HEK293 (cell line): ENCODE results near the gene RAB40C.

Source experiments
- CTCF ChIA-PET: fragments of 350-600 bp; formaldehyde crosslinking; extraction: SDS; loops from one replicate; lab custom pipeline; 2021; ENCODE audit warnings: antibody characterized with exemption; lab: Yijun Ruan, JAX
- POLR2A ChIA-PET: fragments of 300-600 bp; formaldehyde crosslinking; extraction: SDS; loops from one replicate; lab custom pipeline; 2020; ENCODE audit warnings: antibody characterized with exemption, inconsistent platforms; lab: Yijun Ruan, JAX
- H3K27ac ChIP-seq: fragments of 200-500 bp; sonication (Bioruptor generic); 2 replicates; pipeline ENCODE4 v1.5.1; 2014; ENCODE audit warnings: low read depth, low read length, control low read depth, inconsistent platforms; ENCODE audit errors: extremely low read depth
- H3K36me3 ChIP-seq, 2 experiments: fragments of 200-500 bp in 1 of 2; sonication (Bioruptor generic) in 1 of 2; 1 replicate in 1 of 2; 2 replicates in 1 of 2; pipeline ENCODE4 v1.5.1; 2014 to 2017; ENCODE audit warnings: inconsistent platforms in 2 of 2, low read length in 2 of 2; ENCODE audit not compliant: control insufficient read depth in 2 of 2, insufficient read depth in 1 of 2
- H3K4me1 ChIP-seq: fragments of 200-500 bp; sonication (Bioruptor generic); 2 replicates; pipeline ENCODE4 v1.5.1; 2014; ENCODE audit warnings: mild to moderate bottlenecking, low read length, inconsistent platforms; ENCODE audit not compliant: control insufficient read depth, insufficient read depth
- H3K4me3 ChIP-seq: 2 replicates; pipeline ENCODE4 v1.5.1; 2011; ENCODE audit warnings: low read depth, mild to moderate bottlenecking, control low read depth, low read length, moderate library complexity
- H3K9me3 ChIP-seq: fragments of 200-500 bp; sonication (Bioruptor generic); 2 replicates; pipeline ENCODE4 v1.5.1; 2014; ENCODE audit warnings: low read depth, low read length, inconsistent platforms; ENCODE audit not compliant: control insufficient read depth, insufficient read depth
- BCL11B ChIP-seq: fragments of 450-650 bp; formaldehyde crosslinking; IDR thresholded peaks from 2 replicates; pipeline ENCODE4 v1.5.1; 2016; ENCODE audit warnings: low read depth, missing biosample characterization, missing genetic modification characterization
- BCL6B ChIP-seq: fragments of 450-650 bp; formaldehyde crosslinking; IDR thresholded peaks from 2 replicates; pipeline ENCODE4 v1.5.1; 2017; ENCODE audit warnings: missing biosample characterization, missing genetic modification characterization
- HIC1 ChIP-seq: fragments of 450-650 bp; formaldehyde crosslinking; IDR thresholded peaks from 2 replicates; pipeline ENCODE4 v1.5.1; 2016; ENCODE audit warnings: missing biosample characterization, missing genetic modification characterization
- PRDM2 ChIP-seq: fragments of 450-650 bp; formaldehyde crosslinking; IDR thresholded peaks from 2 replicates; pipeline ENCODE4 v1.5.1; 2016; ENCODE audit warnings: missing biosample characterization, missing genetic modification characterization, borderline replicate concordance
- SP2 ChIP-seq: fragments of 450-650 bp; formaldehyde crosslinking; IDR thresholded peaks from 2 replicates; pipeline ENCODE4 v1.5.1; 2016; ENCODE audit warnings: missing biosample characterization, missing genetic modification characterization
- YY1 ChIP-seq: fragments of 450-650 bp; formaldehyde crosslinking; IDR thresholded peaks from 2 replicates; pipeline ENCODE4 v1.5.1; 2018; ENCODE audit warnings: missing biosample characterization, missing genetic modification characterization
- ZBTB1 ChIP-seq: fragments of 450-650 bp; formaldehyde crosslinking; IDR thresholded peaks from 2 replicates; pipeline ENCODE4 v1.5.1; 2016; ENCODE audit warnings: missing biosample characterization, missing genetic modification characterization
- ZBTB21 ChIP-seq: fragments of 450-650 bp; formaldehyde crosslinking; IDR thresholded peaks from 2 replicates; pipeline ENCODE4 v1.5.1; 2017; ENCODE audit warnings: missing biosample characterization, missing genetic modification characterization
- ZFHX2 ChIP-seq: fragments of 450-650 bp; formaldehyde crosslinking; conservative IDR thresholded peaks from 2 replicates; pipeline ENCODE4 v1.5.1; 2016; ENCODE audit warnings: missing biosample characterization, missing genetic modification characterization
- ZNF157 ChIP-seq: fragments of 450-650 bp; formaldehyde crosslinking; IDR thresholded peaks from 2 replicates; pipeline ENCODE4 v1.5.1; 2016; ENCODE audit warnings: missing biosample characterization, missing genetic modification characterization
- ZNF2 ChIP-seq: fragments of 450-650 bp; formaldehyde crosslinking; IDR thresholded peaks from 2 replicates; pipeline ENCODE4 v1.5.1; 2016; ENCODE audit warnings: missing biosample characterization, missing genetic modification characterization
- ZNF518A ChIP-seq: fragments of 450-650 bp; formaldehyde crosslinking; conservative IDR thresholded peaks from 2 replicates; pipeline ENCODE4 v1.5.1; 2016; ENCODE audit warnings: low read depth, missing biosample characterization, missing genetic modification characterization
- ZNF549 ChIP-seq: fragments of 450-650 bp; IDR thresholded peaks from 2 replicates; pipeline ENCODE4 v1.5.1; 2018; ENCODE audit warnings: missing biosample characterization, missing genetic modification characterization, mild to moderate bottlenecking, inconsistent platforms, moderate library complexity
- ZNF596 ChIP-seq: fragments of 450-650 bp; IDR thresholded peaks from 2 replicates; pipeline ENCODE4 v1.5.0; 2018; ENCODE audit warnings: missing biosample characterization, mild to moderate bottlenecking, missing genetic modification characterization, moderate library complexity
- ZSCAN5A ChIP-seq: fragments of 450-650 bp; formaldehyde crosslinking; IDR thresholded peaks from 2 replicates; pipeline ENCODE4 v1.5.1; 2016; ENCODE audit warnings: missing biosample characterization, missing genetic modification characterization

The RAB40C gene

GRCh38 chr16:553601-554296, 36.1 kb upstream of the RAB40C start:
- H3K27ac ChIP-seq: no peak overlapping the region
- no peaks in the 10 kb centered on the region for H3K9me3 ChIP-seq
- H3K4me1 ChIP-seq: no peaks in the 10 kb centered on the region
- TF ChIP-seq ZNF2 (tag by site-specific recombination) (no peak), HIC1 (tag by site-specific recombination) (peak; percentile 77), YY1 (tag by site-specific recombination) (no peak), ZSCAN5A (tag by site-specific recombination) (no peak), BCL6B (tag by site-specific recombination) (no peak), ZNF549 (tag by site-specific recombination) (no peak), ZBTB21 (tag by site-specific recombination) (no peak), PRDM2 (tag by site-specific recombination) (no peak), ZBTB1 (no peak), SP2 (peak; percentile 18; the same call in 1 of the 2 replicates), BCL11B (tag by site-specific recombination) (peak; percentile 41; the same call in 1 of the 2 replicates)
- peaks cover 0 to 25% of the 10 kb centered on the region in 2 experiments; a peak in 1 of 3 replicates for H3K36me3 ChIP-seq
- H3K4me3 ChIP-seq: no peak overlapping the region
- POLR2A ChIA-PET: interaction anchor here (0.6 to 0.7 kb wide), 2 partner anchors 25 to 34 kb away, joined by 3 to 7 read pairs; no protein-coding TSS in a partner anchor
- CTCF ChIA-PET: no interaction called here

GRCh38 chr16:554297-554621, 35.6 kb upstream of the RAB40C start:
- ChIA-PET POLR2A (no interaction called here), CTCF (interaction anchor here (0.6 kb wide), 1 partner anchor 135 kb away, joined by 3 read pairs; no protein-coding TSS in a partner anchor)
- no peak overlapping the region for H3K4me3 ChIP-seq
- peaks cover 0 to 23% of the 10 kb centered on the region in 2 experiments; a peak in 1 of 3 replicates for H3K36me3 ChIP-seq
- no peak overlapping the region for H3K27ac ChIP-seq
- H3K4me1 ChIP-seq: no peaks in the 10 kb centered on the region
- no peaks in the 10 kb centered on the region for H3K9me3 ChIP-seq
- no peak for TF ChIP-seq ZNF518A
- TF ChIP-seq ZNF157: no peak
- no peak for TF ChIP-seq ZNF596 (tag by site-specific recombination)
- no peak for TF ChIP-seq ZFHX2 (tag by site-specific recombination)
